MCF 10A (cell line): Measurements from ENCODE around the gene HECA. TPM values are rescaled to one million over a fixed set of nuclear protein-coding genes. Genes with fewer than 3 reads are reported as not detected.

Source experiments
- BruUV-seq: library from RNA; stranded (reverse); fragments of 400-500 nt; replicated peaks from 2 replicates; lab custom pipeline; 2021; lab: Mats Ljungman, UMichigan
- CTCF ChIA-PET: fragments of 300-600 bp; sonication (Branson Sonifier 250); formaldehyde crosslinking; extraction: SDS; loops from one replicate; lab custom pipeline; 2021; ENCODE audit warnings: antibody characterized with exemption, inconsistent platforms; lab: Yijun Ruan, JAX
- POLR2A ChIA-PET: fragments of 300-600, 350-650 bp; sonication (Branson Sonifier 250); formaldehyde crosslinking; extraction: SDS; loops from one replicate; lab custom pipeline; 2020; ENCODE audit warnings: antibody characterized with exemption, inconsistent platforms; lab: Yijun Ruan, JAX
- DNase-seq: peaks from one replicate; pipeline ENCODE4 v3.0.0-alpha.2; 2018; ENCODE audit not compliant: unreplicated experiment
- H3K27ac Mint-ChIP-seq: one replicate; pipeline ENCODE4 v1.8.0; 2022; ENCODE audit warnings: mild to moderate bottlenecking, low read depth, mixed read lengths; ENCODE audit not compliant: unreplicated experiment
- H3K27me3 Mint-ChIP-seq: one replicate; pipeline ENCODE4 v1.8.0; 2022; ENCODE audit warnings: mixed read lengths; ENCODE audit not compliant: insufficient read depth, unreplicated experiment
- H3K36me3 Mint-ChIP-seq: one replicate; pipeline ENCODE4 v1.8.0; 2022; ENCODE audit warnings: mild to moderate bottlenecking, moderate library complexity, mixed read lengths; ENCODE audit not compliant: insufficient read depth, unreplicated experiment
- H3K4me1 Mint-ChIP-seq: one replicate; pipeline ENCODE4 v1.8.0; 2022; ENCODE audit warnings: mixed read lengths; ENCODE audit not compliant: insufficient read depth, unreplicated experiment
- H3K4me3 Mint-ChIP-seq: one replicate; pipeline ENCODE4 v1.8.0; 2022; ENCODE audit warnings: mild to moderate bottlenecking, moderate library complexity, mixed read lengths; ENCODE audit not compliant: unreplicated experiment
- H3K9me3 Mint-ChIP-seq: one replicate; pipeline ENCODE4 v1.8.0; 2022; ENCODE audit warnings: mixed read lengths; ENCODE audit not compliant: unreplicated experiment
- intact Hi-C: fragments of 100-400 bp; cut with micrococcal nuclease; formaldehyde crosslinking; loops from 2 replicates; pipeline ENCODE4 v1.14.1; 2022
- total RNA-seq: library from RNA; stranded (reverse); gene quantifications from 2 replicates; pipeline ENCODE4 v1.2.3, GENCODE V29; 2022
- TF ChIP-seq, protein P1 (sequence below): fragments of 200-600 bp; IDR thresholded peaks from one replicate; pipeline ENCODE4 v1.8.0; 2022; ENCODE audit warnings: antibody characterized with exemption, mild to moderate bottlenecking; ENCODE audit not compliant: unreplicated experiment

HECA gene
- total RNA-seq, 1 experiment from 2014 or later = 11.1 TPM

DNA sequence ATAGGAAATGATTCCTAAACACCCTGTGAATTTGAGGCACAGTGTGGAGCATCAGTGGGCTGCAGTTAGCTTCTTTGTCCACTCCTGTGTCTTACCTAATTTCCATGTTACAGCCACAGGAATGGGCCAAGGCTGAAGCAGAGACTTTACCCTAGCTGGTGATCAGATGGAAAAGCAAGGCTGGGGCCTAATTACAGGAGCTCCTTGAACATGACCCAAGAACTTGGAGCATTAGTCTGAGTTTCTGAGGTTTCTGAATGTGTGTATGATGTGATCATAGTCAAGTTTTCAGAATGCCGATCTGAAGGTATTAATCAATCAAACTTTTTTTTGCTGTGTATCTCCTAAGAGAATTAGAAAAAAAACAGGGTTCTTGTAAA, 18.0 kb downstream of the HECA start:
- intact Hi-C loops = no loop called here
- no peak overlapping the region for H3K27ac Mint-ChIP-seq
- no peak for DNase-seq
- peaks cover under 1% of the 10 kb centered on the region for H3K36me3 Mint-ChIP-seq
- no peaks in the 10 kb centered on the region for H3K9me3 Mint-ChIP-seq
- H3K27me3 Mint-ChIP-seq = no peaks in the 10 kb centered on the region
- ChIA-PET POLR2A (no interaction called here), CTCF (interaction anchor here (0.6 to 1.4 kb wide), 4 partner anchors 15 to 1877 kb away, joined by 3 to 5 read pairs (median 3); no protein-coding TSS in a partner anchor)
- H3K4me1 Mint-ChIP-seq = peaks cover 16% of the 10 kb centered on the region
- BruUV-seq = no TSS peak
- H3K4me3 Mint-ChIP-seq = no peak overlapping the region
- TF ChIP-seq, protein P1, sequence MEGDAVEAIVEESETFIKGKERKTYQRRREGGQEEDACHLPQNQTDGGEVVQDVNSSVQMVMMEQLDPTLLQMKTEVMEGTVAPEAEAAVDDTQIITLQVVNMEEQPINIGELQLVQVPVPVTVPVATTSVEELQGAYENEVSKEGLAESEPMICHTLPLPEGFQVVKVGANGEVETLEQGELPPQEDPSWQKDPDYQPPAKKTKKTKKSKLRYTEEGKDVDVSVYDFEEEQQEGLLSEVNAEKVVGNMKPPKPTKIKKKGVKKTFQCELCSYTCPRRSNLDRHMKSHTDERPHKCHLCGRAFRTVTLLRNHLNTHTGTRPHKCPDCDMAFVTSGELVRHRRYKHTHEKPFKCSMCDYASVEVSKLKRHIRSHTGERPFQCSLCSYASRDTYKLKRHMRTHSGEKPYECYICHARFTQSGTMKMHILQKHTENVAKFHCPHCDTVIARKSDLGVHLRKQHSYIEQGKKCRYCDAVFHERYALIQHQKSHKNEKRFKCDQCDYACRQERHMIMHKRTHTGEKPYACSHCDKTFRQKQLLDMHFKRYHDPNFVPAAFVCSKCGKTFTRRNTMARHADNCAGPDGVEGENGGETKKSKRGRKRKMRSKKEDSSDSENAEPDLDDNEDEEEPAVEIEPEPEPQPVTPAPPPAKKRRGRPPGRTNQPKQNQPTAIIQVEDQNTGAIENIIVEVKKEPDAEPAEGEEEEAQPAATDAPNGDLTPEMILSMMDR = no peak

DNA sequence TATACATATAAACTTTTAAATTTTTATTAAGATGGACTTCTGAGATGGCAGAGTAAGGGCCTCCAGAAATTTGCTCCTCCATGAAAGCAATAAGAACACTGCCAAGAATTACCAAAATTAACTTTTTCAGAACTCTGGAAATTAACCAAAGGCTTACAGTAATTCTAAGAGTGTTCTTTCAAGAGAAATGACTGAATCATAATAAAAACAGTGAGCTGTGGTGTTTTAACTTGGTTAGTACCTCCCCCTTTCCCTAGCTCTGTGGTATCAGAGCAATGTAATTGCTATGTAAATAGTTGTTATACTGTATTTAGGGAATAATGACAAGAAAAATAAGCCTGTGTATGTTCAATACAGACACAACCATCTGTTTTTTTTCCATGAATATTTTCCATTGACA, 19.0 kb downstream of the HECA start:
- CTCF ChIA-PET = interaction anchor here (1.2 kb wide), 1 partner anchor 12 kb away, joined by 4 read pairs; no protein-coding TSS in a partner anchor
- no TSS peak for BruUV-seq
- POLR2A ChIA-PET = interaction anchor here (2.5 kb wide), 1 partner anchor 16 kb away, joined by 9 read pairs; no protein-coding TSS in a partner anchor
- Mint-ChIP-seq H3K27me3 (no peaks in the 10 kb centered on the region), H3K4me3 (no peak overlapping the region), H3K4me1 (peaks cover 16% of the 10 kb centered on the region), H3K27ac (no peak overlapping the region), H3K36me3 (peaks cover 6% of the 10 kb centered on the region), H3K9me3 (no peaks in the 10 kb centered on the region)
- TF ChIP-seq, protein P1 = no peak
- peak; percentile 27 for DNase-seq
- intact Hi-C loops = no loop called here

DNA sequence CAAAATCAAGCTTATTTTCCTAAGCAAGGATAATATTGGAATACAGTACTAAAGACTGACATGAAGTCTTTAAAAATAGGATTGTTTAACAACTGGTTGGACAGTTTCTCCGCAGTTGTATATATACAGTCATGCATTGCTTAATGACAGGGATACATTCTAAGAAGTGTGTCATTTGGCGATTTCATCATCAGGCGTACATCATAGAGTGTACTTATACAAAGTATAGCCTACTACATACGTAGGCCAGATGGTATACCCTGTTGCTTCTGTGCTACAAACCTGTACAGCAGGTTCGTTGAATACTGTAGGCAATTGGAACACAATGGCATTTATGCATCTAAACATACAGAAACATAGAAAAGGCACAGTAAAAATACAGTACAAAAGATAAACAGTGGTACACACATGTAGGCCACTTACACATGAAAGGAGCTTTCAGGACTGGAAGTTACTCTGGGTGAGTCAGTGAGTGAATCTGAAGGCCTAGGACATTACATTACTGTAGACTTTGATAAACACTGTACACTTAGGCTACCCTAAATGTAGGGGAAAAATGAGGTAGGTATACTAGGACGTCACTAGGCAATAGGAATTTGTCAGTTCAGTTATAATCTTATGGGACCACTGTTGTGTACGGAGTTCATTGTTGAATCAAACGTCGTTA, 20.1 kb downstream of the HECA start:
- peaks cover 6% of the 10 kb centered on the region for H3K36me3 Mint-ChIP-seq
- ChIA-PET POLR2A (interaction anchor here (2.5 kb wide), 1 partner anchor 17 kb away, joined by 9 read pairs; no protein-coding TSS in a partner anchor), CTCF (interaction anchor here (0.6 to 1.2 kb wide), 2 partner anchors 11 to 159 kb away, joined by 3 to 4 read pairs; no protein-coding TSS in a partner anchor)
- TF ChIP-seq, protein P1 = no peak
- H3K4me3 Mint-ChIP-seq = no peak overlapping the region
- no peaks in the 10 kb centered on the region for H3K27me3 Mint-ChIP-seq
- peak; percentile 59 for DNase-seq
- no peak overlapping the region for H3K27ac Mint-ChIP-seq
- no TSS peak for BruUV-seq
- intact Hi-C loops = no loop called here
- no peaks in the 10 kb centered on the region for H3K9me3 Mint-ChIP-seq
- peaks cover 16% of the 10 kb centered on the region for H3K4me1 Mint-ChIP-seq

DNA sequence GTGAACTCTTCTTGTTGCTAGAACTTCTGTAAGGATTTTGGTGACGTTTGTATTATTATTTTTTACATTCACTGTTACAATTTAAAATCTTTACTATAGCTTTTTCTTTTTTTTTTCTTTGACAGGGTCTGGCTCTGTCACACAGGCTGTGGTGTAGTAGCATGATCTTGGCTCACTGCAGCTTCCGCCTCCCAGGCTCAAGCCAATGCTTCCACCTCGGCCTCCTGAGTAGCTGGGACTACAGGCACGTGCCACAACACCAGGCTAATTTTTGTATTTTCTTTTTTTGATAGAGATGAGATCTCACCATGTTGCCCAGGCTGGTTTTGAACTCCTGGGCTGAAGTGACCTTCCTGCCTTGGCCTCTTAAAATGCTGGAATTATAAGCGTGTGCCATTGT, 21.2 kb downstream of the HECA start:
- TF ChIP-seq, protein P1 = no peak
- intact Hi-C loops = no loop called here
- no peaks in the 10 kb centered on the region for H3K27me3 Mint-ChIP-seq
- peaks cover 6% of the 10 kb centered on the region for H3K36me3 Mint-ChIP-seq
- H3K27ac Mint-ChIP-seq = no peak overlapping the region
- H3K9me3 Mint-ChIP-seq = no peaks in the 10 kb centered on the region
- ChIA-PET POLR2A (no interaction called here), CTCF (interaction anchor here (0.7 kb wide), 1 partner anchor 901 kb away, joined by 4 read pairs; no protein-coding TSS in a partner anchor)
- peaks cover 20% of the 10 kb centered on the region for H3K4me1 Mint-ChIP-seq
- DNase-seq = no peak
- no peak overlapping the region for H3K4me3 Mint-ChIP-seq
- no TSS peak for BruUV-seq
